Activated CD4-positive, alpha-beta memory T cell treated with anti-CD3 and anti-CD28 coated beads, Interleukin-2, amount 10 ng/mL, durations not matched to agents 7 days and 5 days (primary cell): ENCODE measurements around the gene CRB3. TPM values are rescaled to one million over a fixed set of nuclear protein-coding genes. Genes with fewer than 3 reads are reported as not detected.

Experiments
- CTCF ChIA-PET: fragments of 350-600 bp; sonication (Branson Sonifier 250); formaldehyde crosslinking; loops from one replicate; lab custom pipeline; 2021; ENCODE audit warnings: antibody characterized with exemption, inconsistent platforms; lab: Charles Lee
- POLR2A ChIA-PET: fragments of 350-600 bp; sonication (Branson Sonifier 250); formaldehyde crosslinking; loops from one replicate; lab custom pipeline; 2021; ENCODE audit warnings: antibody characterized with exemption; lab: Charles Lee
- DNase-seq: peaks from one replicate; pipeline ENCODE4 v3.0.0-alpha.2; 2020
- H3K27ac Mint-ChIP-seq: one replicate; pipeline ENCODE4 v1.8.0; 2021; ENCODE audit warnings: mild to moderate bottlenecking, mixed read lengths
- H3K27me3 Mint-ChIP-seq: one replicate; pipeline ENCODE4 v1.8.0; 2021; ENCODE audit warnings: mixed read lengths
- H3K36me3 Mint-ChIP-seq: one replicate; pipeline ENCODE4 v1.8.0; 2021; ENCODE audit warnings: low read depth, mixed read lengths
- H3K4me1 Mint-ChIP-seq: one replicate; pipeline ENCODE4 v1.8.0; 2021; ENCODE audit warnings: mixed read lengths
- H3K4me3 Mint-ChIP-seq: one replicate; pipeline ENCODE4 v1.8.0; 2021; ENCODE audit warnings: mild to moderate bottlenecking, mixed read lengths
- H3K9me3 Mint-ChIP-seq: one replicate; pipeline ENCODE4 v1.8.0; 2021; ENCODE audit warnings: mixed read lengths
- total RNA-seq, 2 experiments: library from RNA; stranded (reverse); gene quantifications; one replicate each; pipeline ENCODE4 v1.2.3, GENCODE V29; 2021

Gene CRB3, protein sequence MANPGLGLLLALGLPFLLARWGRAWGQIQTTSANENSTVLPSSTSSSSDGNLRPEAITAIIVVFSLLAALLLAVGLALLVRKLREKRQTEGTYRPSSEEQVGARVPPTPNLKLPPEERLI
- total RNA-seq, result under 1 TPM; 0.63 to 0.93 TPM

DNA sequence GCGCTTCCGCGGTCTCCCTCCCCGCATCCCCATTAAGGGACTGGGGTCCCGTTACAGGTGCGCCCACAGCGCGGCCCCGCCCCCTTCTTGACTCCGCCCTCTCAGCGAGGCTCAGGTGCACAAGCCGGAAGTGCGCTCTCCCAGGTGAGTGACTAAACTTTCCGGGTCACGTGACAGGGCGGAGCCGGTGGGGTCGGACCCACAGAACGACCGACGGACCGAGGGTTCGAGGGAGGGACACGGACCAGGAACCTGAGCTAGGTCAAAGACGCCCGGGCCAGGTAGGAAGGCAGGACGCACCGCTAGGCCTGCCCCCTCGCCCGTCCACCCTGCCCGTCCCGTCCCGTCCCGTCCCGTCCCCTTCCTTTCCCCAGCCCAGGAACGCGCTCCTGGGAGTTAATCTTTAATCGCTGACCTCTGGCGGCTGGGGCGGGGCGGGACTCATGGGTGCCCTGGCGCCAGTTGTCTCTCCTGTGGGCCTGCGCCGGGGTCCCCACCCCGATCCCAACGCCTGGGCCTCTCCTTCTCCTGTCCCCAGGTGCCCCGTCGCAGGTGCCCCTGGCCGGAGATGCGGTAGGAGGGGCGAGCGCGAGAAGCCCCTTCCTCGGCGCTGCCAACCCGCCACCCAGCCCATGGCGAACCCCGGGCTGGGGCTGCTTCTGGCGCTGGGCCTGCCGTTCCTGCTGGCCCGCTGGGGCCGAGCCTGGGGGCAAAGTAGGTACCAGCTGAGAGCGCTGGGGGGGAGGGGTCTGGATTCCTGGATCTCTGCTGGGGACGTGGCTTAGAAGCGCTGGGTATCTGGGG lies at the start of gene CRB3:
Gene CRB3 (plus strand): TSS at position 202 of the 804 bp plus-strand sequence. CDS start 431 bp downstream, at position 633.
- POLR2A ChIA-PET, result interaction anchor here (1.3 kb wide), 1 partner anchor 17 kb away, joined by 5 read pairs; the partner anchor contains the start of gene DENND1C
- Mint-ChIP-seq H3K4me3 (no peak within 1 kb of the TSS), H3K4me1 (peaks cover 9% of the 10 kb centered on the region), H3K9me3 (no peaks in the 10 kb centered on the region), H3K27ac (no peak within 1 kb of the TSS), H3K27me3 (no peaks in the 10 kb centered on the region), H3K36me3 (peaks cover 15% of the 10 kb centered on the region)
- CTCF ChIA-PET, result interaction anchor here (1.1 kb wide), 1 partner anchor 17 kb away, joined by 3 read pairs; the partner anchor contains the start of gene DENND1C
- DNase-seq, result peak; percentile 21

DNA sequence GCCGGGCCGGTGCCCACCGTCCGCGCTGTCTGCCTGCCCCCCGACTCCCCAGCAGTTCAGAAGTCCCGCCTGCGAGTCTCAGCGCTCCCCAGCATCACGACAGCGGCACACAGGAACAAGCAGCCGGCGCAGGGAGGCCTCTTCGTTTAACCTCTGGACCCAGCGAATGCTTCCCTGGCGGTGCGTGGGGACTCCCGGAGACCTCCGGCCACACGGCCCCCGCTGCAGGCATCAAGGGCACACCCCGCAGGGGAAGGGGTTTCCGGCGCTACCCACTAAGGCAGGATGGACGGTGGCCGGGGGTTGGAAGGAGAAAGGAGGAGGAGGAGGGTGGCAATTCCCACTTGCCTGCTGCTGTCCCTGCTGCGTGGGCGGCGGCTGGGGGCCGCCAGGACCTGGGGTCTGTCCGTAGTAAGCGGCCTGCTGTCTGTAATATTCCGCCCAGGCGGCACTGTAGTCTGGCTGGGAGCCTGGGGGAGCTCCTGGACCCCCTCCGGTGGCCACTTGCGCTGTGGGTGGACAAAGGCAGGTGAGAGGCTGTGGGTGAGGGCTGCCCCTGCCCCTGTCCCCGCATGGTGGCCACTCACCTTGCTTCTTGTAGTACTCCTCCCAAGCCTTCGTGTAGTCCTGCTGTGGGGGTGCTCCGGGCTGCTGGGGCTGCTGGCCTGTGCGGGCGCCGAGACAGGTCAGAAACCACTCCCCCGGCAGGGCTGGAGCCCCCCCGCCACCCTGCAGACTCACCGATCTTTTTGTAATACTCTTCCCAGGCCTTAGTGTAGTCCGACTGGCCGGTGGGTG lies 49.1 kb upstream of the CRB3 start:
- CTCF ChIA-PET, result no interaction called here
- DNase-seq, result no peak
- Mint-ChIP-seq H3K27ac (no peak overlapping the region), H3K36me3 (peaks cover 47% of the 10 kb centered on the region), H3K4me3 (no peak overlapping the region), H3K9me3 (no peaks in the 10 kb centered on the region), H3K4me1 (no peaks in the 10 kb centered on the region), H3K27me3 (no peaks in the 10 kb centered on the region)
- POLR2A ChIA-PET, result interaction anchor here (1.2 kb wide), 1 partner anchor 10 kb away, joined by 3 read pairs; the partner anchor contains the start of gene KHSRP

DNA sequence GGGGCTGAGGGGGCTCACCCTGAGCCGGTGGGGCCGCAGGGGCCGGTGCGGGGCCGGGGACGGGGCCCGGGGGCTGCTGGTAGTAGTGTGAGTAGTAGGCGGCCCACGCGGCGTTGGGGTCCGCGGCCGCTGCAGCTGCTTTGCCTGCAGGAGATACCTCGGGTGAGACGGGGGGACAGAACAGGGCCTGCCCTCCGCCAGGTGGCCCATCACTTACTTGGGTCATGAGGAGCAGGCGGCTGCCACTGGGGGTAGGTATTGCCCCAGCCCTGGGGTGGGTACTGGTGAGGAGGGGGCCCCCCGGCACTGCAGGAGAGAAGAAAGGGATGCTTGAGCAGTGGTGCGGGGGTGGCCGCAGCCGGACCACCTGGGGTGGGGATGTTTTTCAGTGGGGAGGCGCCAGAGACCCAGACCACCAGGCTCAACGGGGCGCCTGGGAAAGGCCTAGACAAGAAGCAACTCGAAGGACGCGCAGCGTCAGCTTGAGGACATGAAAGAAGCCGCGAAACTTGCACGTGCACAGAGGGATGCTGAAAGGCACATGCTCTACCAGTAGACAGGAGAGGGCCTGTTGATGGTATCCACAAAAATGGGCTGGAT lies 48.4 kb upstream of the CRB3 start:
- DNase-seq, result no peak
- no peaks in the 10 kb centered on the region for H3K9me3 Mint-ChIP-seq
- H3K4me1 Mint-ChIP-seq, result peaks cover 2% of the 10 kb centered on the region
- POLR2A ChIA-PET, result interaction anchor here (1.2 kb wide), 1 partner anchor 9 kb away, joined by 3 read pairs; the partner anchor contains the start of gene KHSRP
- H3K36me3 Mint-ChIP-seq, result peaks cover 54% of the 10 kb centered on the region
- no peak overlapping the region for H3K4me3 Mint-ChIP-seq
- H3K27ac Mint-ChIP-seq, result no peak overlapping the region
- H3K27me3 Mint-ChIP-seq, result no peaks in the 10 kb centered on the region
- CTCF ChIA-PET, result no interaction called here

DNA sequence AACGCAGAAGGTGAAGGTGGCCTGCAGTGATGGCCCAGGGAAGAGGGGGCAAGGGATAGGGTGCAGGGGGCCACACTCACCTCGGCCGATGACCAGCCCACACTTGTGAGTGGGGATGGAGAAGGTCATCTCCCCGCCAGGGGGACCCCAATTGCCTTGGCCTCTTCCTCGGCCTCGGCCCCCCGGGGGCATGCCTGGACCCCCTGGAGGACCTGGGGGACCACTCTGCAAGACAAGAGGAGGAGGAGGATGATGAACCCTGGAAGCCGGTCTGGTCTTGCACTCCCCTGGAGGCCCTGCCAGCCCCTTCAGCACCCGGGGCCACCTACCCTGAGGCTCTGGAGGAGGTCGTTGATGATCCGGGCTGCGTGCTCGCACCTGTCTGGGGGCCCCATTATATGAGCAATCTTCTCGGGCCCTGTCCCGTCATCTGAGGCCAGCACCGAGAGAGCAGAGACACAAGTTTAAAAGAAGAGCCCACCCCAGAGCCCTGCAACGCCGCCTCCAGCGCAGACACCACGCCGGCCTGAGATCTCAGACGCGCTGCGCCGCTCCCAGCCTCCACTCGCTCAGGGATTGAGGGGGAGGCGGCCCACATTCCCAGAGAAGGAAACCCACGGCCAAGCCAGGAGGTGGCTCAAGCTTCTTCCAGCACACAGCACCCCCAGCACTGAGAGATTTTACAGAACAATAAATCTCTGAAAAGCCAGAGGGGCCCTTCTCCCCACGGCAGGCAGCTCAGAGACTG lies 47.2 kb upstream of the CRB3 start:
- Mint-ChIP-seq H3K27ac (no peak overlapping the region), H3K4me1 (peaks cover 5% of the 10 kb centered on the region), H3K9me3 (no peaks in the 10 kb centered on the region), H3K27me3 (no peaks in the 10 kb centered on the region), H3K4me3 (no peak overlapping the region), H3K36me3 (peaks cover 63% of the 10 kb centered on the region)
- ChIA-PET CTCF (no interaction called here), POLR2A (interaction anchor here (1.2 kb wide), 1 partner anchor 8 kb away, joined by 3 read pairs; the partner anchor contains the start of gene KHSRP)
- DNase-seq, result no peak

DNA sequence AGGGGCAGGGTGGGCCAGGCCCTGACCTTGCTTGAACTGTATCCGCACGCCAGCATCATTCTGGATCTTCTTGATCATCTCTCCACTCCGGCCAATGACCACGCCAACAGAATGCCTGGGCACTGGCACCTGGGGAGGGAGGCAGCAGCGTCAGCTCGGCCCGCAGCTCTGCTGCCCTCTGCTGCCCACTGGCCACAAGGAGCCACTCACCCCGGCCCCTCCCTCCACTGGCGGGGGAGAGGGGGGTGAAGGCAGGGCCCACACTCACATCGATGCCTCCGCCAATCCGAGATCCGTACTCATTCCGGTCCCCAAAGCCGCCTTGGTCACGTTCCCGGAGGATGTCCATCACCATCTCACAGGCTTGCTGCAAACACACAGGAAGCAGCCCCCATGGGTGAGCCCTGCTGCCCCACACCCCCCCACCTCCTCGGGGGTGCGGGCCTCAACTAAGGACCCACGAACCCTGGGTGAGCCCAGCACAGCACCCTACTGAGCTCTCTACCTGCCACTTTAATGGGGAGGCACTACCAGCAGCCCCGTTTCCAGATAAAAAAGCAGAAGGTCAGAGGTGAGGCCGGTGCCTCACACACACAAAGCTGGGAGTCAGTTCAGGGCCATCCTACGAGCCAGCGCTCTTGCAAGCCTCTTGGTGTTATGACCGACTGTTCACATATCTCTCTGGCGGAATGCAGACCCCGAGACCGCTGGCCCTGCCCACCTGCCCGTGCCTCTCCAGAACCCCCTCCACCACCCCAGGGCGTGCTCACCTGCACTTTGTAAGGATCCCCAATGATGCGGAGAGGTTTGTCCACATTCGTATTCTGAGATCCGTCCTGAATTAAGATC lies 46.1 kb upstream of the CRB3 start:
- POLR2A ChIA-PET, result no interaction called here
- Mint-ChIP-seq H3K4me1 (peaks cover 15% of the 10 kb centered on the region), H3K9me3 (no peaks in the 10 kb centered on the region), H3K4me3 (no peak overlapping the region), H3K27ac (no peak overlapping the region), H3K36me3 (peaks cover 71% of the 10 kb centered on the region), H3K27me3 (no peaks in the 10 kb centered on the region)
- no peak for DNase-seq
- CTCF ChIA-PET, result no interaction called here

DNA sequence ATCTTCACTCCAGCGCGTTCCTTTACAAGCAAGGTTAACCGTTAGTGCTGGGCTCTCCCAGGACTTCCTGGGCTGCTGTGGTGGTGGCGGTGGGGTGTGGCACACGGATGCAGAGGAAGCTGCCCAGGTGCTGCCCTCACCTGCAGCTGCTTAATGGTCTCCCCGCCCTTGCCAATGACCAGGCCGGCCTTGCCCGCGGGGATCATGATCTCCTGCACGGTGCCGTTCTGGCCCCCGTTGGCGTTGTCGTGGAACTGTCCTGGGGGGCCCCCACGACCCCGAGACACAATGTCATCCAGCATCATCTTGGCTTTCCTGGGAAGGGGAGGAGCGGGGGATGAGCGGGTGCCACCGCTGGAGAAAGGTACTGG lies 45.5 kb upstream of the CRB3 start:
- H3K9me3 Mint-ChIP-seq, result no peaks in the 10 kb centered on the region
- H3K4me1 Mint-ChIP-seq, result peaks cover 21% of the 10 kb centered on the region
- H3K4me3 Mint-ChIP-seq, result no peak overlapping the region
- no peak overlapping the region for H3K27ac Mint-ChIP-seq
- POLR2A ChIA-PET, result no interaction called here
- no peak for DNase-seq
- CTCF ChIA-PET, result no interaction called here
- H3K36me3 Mint-ChIP-seq, result peaks cover 77% of the 10 kb centered on the region
- H3K27me3 Mint-ChIP-seq, result no peaks in the 10 kb centered on the region

DNA sequence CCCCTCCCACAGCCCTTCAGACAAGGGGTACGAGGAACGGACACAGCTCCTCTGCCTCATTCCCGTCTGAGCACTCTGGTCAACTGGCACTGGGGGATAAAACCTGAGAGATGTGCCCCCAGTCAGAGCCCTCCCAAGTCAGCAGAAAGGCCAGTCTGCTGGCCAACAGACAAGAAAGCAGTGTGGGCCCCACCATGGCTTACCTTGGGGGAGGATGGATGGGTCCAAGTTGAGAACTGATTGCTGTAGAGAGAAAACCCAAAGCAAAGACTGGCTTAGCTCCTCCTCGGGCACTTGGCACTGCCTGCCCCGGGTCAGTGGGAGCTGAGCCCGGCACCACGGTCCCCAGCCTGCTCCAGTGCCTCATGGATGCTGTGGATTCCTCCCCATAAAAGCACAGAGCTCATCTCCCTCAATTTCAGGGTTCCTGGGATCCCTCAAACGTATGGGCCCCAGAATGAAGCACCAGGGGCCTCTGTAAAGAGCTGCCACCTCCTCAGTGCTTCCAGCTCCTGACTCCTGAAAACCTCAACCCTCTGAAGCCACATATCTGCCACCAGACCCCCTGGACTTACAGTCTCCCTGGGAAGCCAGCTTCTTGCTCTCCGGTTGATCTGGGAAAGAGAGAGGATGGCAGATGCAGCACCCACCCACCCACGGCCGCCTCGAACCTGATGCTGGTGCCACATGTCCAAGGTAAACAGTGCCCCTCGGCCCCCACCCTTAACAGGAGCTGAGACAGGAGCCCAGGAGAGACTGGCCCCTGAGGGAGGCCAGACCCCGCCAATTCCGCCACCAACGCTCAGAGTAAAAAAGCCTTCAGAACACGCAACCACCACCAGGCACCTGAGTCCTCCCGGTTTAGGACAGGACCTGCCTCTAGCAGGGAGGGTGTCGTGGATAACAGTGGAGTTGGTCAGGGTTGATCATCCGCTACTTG lies 42.7 kb upstream of the CRB3 start:
- no peak overlapping the region for H3K27ac Mint-ChIP-seq
- peaks cover 33% of the 10 kb centered on the region for H3K4me1 Mint-ChIP-seq
- ChIA-PET POLR2A (interaction anchor here (0.8 to 1.2 kb wide), 2 partner anchors 48 to 60 kb away, joined by 3 read pairs; partner anchors contain the start of gene DENND1C), CTCF (no interaction called here)
- H3K4me3 Mint-ChIP-seq, result no peak overlapping the region
- H3K36me3 Mint-ChIP-seq, result peaks cover 65% of the 10 kb centered on the region
- no peak for DNase-seq
- H3K27me3 Mint-ChIP-seq, result no peaks in the 10 kb centered on the region
- H3K9me3 Mint-ChIP-seq, result no peaks in the 10 kb centered on the region

DNA sequence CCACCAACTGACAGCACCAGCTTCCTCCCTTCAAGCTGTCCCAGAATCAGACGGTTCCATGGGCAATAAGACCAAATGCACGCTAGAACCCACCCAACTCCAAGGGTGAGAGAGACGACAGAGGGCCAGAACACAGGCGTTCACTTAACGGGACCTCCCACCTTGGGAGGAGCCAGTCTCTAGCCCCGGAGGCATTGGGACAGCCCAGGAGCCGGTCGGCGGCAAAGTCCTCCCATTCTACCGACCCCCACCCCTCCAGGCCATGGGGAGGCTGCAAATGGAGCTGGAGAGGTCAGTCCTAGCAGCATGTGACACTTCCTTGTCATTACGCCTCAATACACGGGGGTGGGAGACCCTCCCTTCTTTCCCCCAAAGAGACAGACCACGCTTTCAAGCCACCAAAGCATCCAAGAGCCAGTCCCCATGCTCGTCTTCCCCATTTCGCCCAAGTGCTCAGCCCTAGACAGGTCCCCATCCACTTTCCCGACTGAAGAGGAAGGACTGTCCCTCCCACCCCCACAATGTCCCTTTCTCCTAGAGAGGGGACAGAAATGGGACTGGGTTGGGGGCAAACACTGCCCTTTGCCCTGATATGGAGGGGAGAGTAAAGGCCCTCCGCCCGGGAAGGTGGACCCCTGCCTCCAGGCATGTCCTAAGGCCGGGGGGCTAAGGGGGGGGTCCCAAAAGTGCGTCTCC lies 40.4 kb upstream of the CRB3 start:
- H3K9me3 Mint-ChIP-seq, result no peaks in the 10 kb centered on the region
- H3K4me3 Mint-ChIP-seq, result peak overlapping the region; percentile 88
- ChIA-PET POLR2A (interaction anchor here (1.0 to 2.4 kb wide), 4 partner anchors 12 to 59 kb away, joined by 4 to 16 read pairs (median 8); partner anchors contain the start of genes GTF2F1 and SLC25A41), CTCF (no interaction called here)
- H3K4me1 Mint-ChIP-seq, result peaks cover 37% of the 10 kb centered on the region
- H3K36me3 Mint-ChIP-seq, result peaks cover 45% of the 10 kb centered on the region
- H3K27ac Mint-ChIP-seq, result peak overlapping the region; percentile 78
- H3K27me3 Mint-ChIP-seq, result no peaks in the 10 kb centered on the region
- peak; percentile 54 for DNase-seq

DNA sequence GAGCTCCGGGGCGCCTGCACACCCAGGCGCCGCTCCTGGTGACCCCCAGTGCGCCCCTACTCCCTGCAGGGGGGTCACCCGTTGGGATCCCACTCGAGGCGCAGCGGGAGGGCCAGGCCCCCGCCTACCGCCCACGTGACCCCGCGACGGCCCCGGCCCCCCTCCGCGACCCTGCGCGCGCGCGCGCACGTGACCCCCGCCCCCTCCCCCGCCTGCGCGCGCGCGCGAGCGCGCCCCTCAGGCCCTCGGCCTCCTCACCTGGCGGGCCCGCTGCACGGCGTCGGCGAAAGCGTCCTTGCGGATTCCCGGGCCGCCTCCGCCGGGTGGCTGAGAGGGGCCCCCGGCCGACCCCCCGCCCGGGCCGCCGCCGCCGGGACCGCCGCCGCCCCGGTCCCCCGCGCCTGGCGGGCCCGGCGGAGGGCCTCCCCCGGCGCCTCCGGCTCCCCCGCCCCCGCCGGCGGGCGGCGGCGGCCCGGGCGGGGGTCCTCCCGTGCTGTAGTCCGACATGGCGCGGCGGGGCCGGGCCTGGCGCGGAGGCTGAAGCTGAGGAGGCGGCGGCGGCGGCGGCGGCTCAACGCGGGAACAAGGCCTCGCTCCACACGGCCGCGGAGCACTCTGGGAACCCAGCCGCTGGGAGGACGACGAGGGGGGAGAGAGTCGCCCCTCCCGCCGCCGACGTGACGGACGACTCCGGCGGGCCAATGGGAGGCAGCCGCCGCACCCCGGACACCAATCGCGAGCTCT lies 39.7 kb upstream of the CRB3 start, which contains the start of gene KHSRP:
Gene KHSRP (minus strand): TSS at position 617 of the 744 bp plus-strand sequence. CDS start 110 bp downstream, at position 507.
- Mint-ChIP-seq H3K27ac (peak within 1 kb of the TSS; percentile 80), H3K9me3 (no peaks in the 10 kb centered on the region), H3K4me3 (peak within 1 kb of the TSS; percentile 88), H3K36me3 (peaks cover 37% of the 10 kb centered on the region), H3K27me3 (no peaks in the 10 kb centered on the region), H3K4me1 (peaks cover 37% of the 10 kb centered on the region)
- POLR2A ChIA-PET, result interaction anchor here (0.8 to 2.4 kb wide), 17 partner anchors 8 to 733 kb away, joined by 3 to 18 read pairs (median 4); partner anchors contain the start of genes ALKBH7, CLPP, DENND1C and GTF2F1
- no peak for DNase-seq
- CTCF ChIA-PET, result interaction anchor here (0.8 to 1.8 kb wide), 6 partner anchors 14 to 439 kb away, joined by 3 to 6 read pairs (median 4); partner anchors contain the start of gene ALKBH7
